GM21786 (cell line): ENCODE data around the gene TRIM66.

Experiments used
- ATAC-seq: cut with Tn5 transposase; IDR thresholded peaks from one replicate; pipeline ENCODE4 v1.9.1; 2021; ENCODE audit not compliant: unreplicated experiment

The TRIM66 gene

GRCh38 chr11:8658321-8659057 is 24.0 kb downstream of the TRIM66 start:
- no peak for ATAC-seq

- no peak for ATAC-seq
These were observed 26.2 kb downstream of the TRIM66 start for GRCh38 chr11:8656291-8656690.

- ATAC-seq, result no peak
These were observed 28.0 kb downstream of the TRIM66 start for GRCh38 chr11:8654503-8654902.

GRCh38 chr11:8652140-8652539 is 30.3 kb downstream of the TRIM66 start:
- ATAC-seq, result no peak

- no peak for ATAC-seq
These were observed 32.0 kb downstream of the TRIM66 start for GRCh38 chr11:8650401-8650990.

- no peak for ATAC-seq
These were observed 33.1 kb downstream of the TRIM66 start for GRCh38 chr11:8649361-8649760.

GRCh38 chr11:8646873-8647272 is 35.6 kb downstream of the TRIM66 start:
- no peak for ATAC-seq

- no peak for ATAC-seq
These were observed 40.1 kb downstream of the TRIM66 start for GRCh38 chr11:8642196-8642841.

- ATAC-seq, result no peak
These were observed 41.1 kb downstream of the TRIM66 start for GRCh38 chr11:8641332-8641731.

GRCh38 chr11:8640267-8640906 is 42.1 kb downstream of the TRIM66 start:
- ATAC-seq, result no peak

GRCh38 chr11:8639655-8640054 is 42.8 kb downstream of the TRIM66 start:
- no peak for ATAC-seq

- ATAC-seq, result no peak
These were observed 44.2 kb downstream of the TRIM66 start for GRCh38 chr11:8638300-8638699.

GRCh38 chr11:8636127-8636526 is 46.3 kb downstream of the TRIM66 start:
- ATAC-seq, result no peak

- ATAC-seq, result no peak
These were observed 48.0 kb downstream of the TRIM66 start for GRCh38 chr11:8634498-8634897.

GRCh38 chr11:8631395-8632118 is 50.9 kb downstream of the TRIM66 start:
- ATAC-seq, result no peak

- ATAC-seq, result no peak
These were observed 57.8 kb downstream of the TRIM66 start for GRCh38 chr11:8624698-8625097.

GRCh38 chr11:8621147-8621546 is 61.3 kb downstream of the TRIM66 start:
- no peak for ATAC-seq

- ATAC-seq, result no peak
These were observed 65.4 kb downstream of the TRIM66 start for GRCh38 chr11:8617063-8617462.

GRCh38 chr11:8615291-8616032 is 67.0 kb downstream of the TRIM66 start:
- no peak for ATAC-seq

- ATAC-seq, result no peak
These were observed 68.0 kb downstream of the TRIM66 start for GRCh38 chr11:8614497-8614896.
